Smooth muscle cell of the brain vasculature (primary cell): ENCODE results near the gene C2orf72.

Experiments
- DNase-seq: peaks from one replicate; pipeline ENCODE4 v3.0.0-alpha.2; 2012; ENCODE audit warnings: low read depth, low spot score

C2orf72 gene

DNA sequence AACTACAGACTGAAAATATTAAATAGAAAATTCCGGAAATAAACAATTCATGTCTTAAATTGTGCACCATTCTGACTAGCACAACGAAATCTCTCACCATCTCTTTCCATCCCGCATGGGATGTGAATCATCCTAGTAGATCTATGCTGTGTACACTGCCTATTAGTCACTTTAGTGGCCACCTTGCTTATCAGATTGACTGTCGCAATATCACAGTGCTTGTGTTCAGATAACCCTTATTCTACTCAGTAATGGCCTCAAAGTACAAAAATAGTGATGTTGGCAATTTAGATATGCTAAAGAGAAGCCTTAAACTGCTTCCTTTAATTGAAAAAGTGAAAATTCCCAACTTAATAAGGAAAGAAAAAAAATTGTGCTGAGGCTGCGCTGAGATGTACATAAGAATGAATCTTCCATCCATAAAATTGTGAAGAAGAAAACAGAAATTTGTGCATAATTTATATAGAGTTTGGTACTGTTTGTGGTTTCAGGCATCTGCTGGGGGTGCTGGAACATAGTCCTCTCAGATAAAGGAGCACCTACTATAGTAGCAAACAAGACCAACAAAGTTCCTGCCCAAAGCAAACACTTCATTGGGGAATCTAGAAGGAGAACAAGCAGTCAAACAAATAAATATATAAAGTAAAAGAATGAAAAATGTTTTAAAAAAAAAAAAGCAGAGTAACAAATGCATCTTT lies 31.4 kb downstream of the C2orf72 start:
- no peak for DNase-seq

GRCh38 chr2:231069379-231070054 lies 32.2 kb downstream of the C2orf72 start:
- no peak for DNase-seq

- DNase-seq: no peak
Measured at GRCh38 chr2:231084565-231084964, 47.2 kb downstream of the C2orf72 start.

GRCh38 chr2:231088754-231089153 lies 51.4 kb downstream of the C2orf72 start:
- DNase-seq: no peak

- DNase-seq: no peak
Measured at GRCh38 chr2:231093933-231094332, 56.6 kb downstream of the C2orf72 start.

DNA sequence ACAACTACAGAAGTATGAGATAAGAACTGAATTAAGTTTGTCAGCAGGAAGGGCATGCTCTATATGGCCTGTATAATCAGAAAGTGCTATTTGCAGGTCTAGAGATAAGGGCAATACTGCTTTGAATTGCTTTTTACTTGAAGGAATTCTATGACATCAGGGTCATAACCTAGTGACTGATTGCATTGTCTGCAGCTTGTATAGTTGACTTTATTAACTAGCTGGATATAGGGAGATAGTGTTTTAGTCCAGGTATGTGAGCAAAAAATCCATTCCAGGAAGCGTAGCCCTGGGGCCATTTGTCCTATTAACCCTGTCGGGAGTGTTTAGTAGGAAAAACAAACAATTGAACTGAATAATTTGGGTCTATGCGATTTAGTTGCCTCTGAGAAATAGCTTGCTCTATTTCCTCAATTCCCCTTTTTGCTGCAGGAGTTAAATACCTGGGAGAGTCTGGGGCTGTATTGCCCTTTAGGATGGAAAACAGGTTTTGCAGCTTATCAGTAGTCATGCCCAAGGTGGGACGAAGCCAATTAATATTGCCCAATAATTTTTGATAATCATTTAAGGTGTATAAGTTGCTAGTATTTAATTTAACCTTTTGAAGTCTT lies 57.5 kb downstream of the C2orf72 start:
- no peak for DNase-seq
